CD4-positive, alpha-beta T cell treated with Interleukin-15 for 1 hour (primary cell): ENCODE results near the gene RFC4.
"Not testable (repeated sequence)": the region's sequence is repeated elsewhere in the genome, so short reads cannot be mapped to it uniquely, and the experiment has no call there.

Experiments used
- DNase-seq: peaks from one replicate; pipeline ENCODE4 v3.0.0-alpha.2; 2020

Gene RFC4

GRCh38 chr3:186824430-186825139 is 18.3 kb upstream of the RFC4 start:
- no peak for DNase-seq

- DNase-seq: no peak
These were observed 17.1 kb upstream of the RFC4 start for GRCh38 chr3:186823386-186823785.

GRCh38 chr3:186822388-186822759 is 16.1 kb upstream of the RFC4 start:
- DNase-seq: not testable (repeated sequence)

- no peak for DNase-seq
These were observed 15.4 kb upstream of the RFC4 start for GRCh38 chr3:186821429-186822387.

GRCh38 chr3:186818956-186819355 is 12.7 kb upstream of the RFC4 start:
- DNase-seq: no peak

- DNase-seq: no peak
These were observed 12.2 kb upstream of the RFC4 start for GRCh38 chr3:186818516-186818915.

GRCh38 chr3:186815435-186815834 is 9.2 kb upstream of the RFC4 start:
- no peak for DNase-seq

- no peak for DNase-seq
These were observed 7.8 kb upstream of the RFC4 start for GRCh38 chr3:186814100-186814499.

- DNase-seq: not testable (repeated sequence)
These were observed 5.0 kb upstream of the RFC4 start for GRCh38 chr3:186811313-186811712.

GRCh38 chr3:186810336-186810996 is 4.2 kb upstream of the RFC4 start:
- DNase-seq: no peak

- no peak for DNase-seq
These were observed 949 bp upstream of the RFC4 start for GRCh38 chr3:186807231-186807630.

- not testable (repeated sequence) for DNase-seq
These were observed 2.8 kb downstream of the RFC4 start for GRCh38 chr3:186803447-186803846.

- no peak for DNase-seq
These were observed 3.6 kb downstream of the RFC4 start for GRCh38 chr3:186802701-186803100.

- no peak for DNase-seq
These were observed 6.0 kb downstream of the RFC4 start for GRCh38 chr3:186800285-186800684.

GRCh38 chr3:186798239-186798874 is 7.9 kb downstream of the RFC4 start:
- no peak for DNase-seq

- DNase-seq: no peak
These were observed 15.9 kb downstream of the RFC4 start for GRCh38 chr3:186790261-186790981.

- no peak for DNase-seq
These were observed 16.6 kb downstream of the RFC4 start for GRCh38 chr3:186789554-186790260.

GRCh38 chr3:186788482-186789370 is 17.6 kb downstream of the RFC4 start:
- no peak for DNase-seq

GRCh38 chr3:186787642-186788481 is 18.4 kb downstream of the RFC4 start:
- no peak for DNase-seq

GRCh38 chr3:186786922-186787321 is 19.4 kb downstream of the RFC4 start:
- DNase-seq: no peak
